Measurements from ENCODE around the gene F7. TPM values are rescaled to one million over a fixed set of nuclear protein-coding genes. Genes with fewer than 3 reads are reported as not detected.

F7 gene
- total and polyA plus RNA-seq, 9 of the 15 experiments (the other 6 are each of a cell fraction or from before 2014, with no cell fraction given): not detected

GRCh38 chr13:113137691-113138298, 32.2 kb downstream of the F7 start (continued):
- TF ChIP-seq REST (IDR thresholded peaks at IDR 0.05; ENCODE audit: borderline replicate concordance) (no peak), REST (CRISPR knock-in tag; IDR thresholded peaks at IDR 0.05; ENCODE audit: low read depth) (no peak), CLOCK (CRISPR knock-in tag; IDR thresholded peaks at IDR 0.05; ENCODE audit: borderline replicate concordance) (no peak), PHB (CRISPR knock-in tag; IDR thresholded peaks at IDR 0.05) (no peak), ZBTB12 (CRISPR knock-in tag; IDR thresholded peaks at IDR 0.05) (no peak), ZNF274 (IDR thresholded peaks at IDR 0.05; ENCODE audit: borderline replicate concordance, low read depth, low read length) (no peak), NR1H2 (CRISPR knock-in tag; IDR thresholded peaks at IDR 0.05) (no peak), TSHZ1 (CRISPR knock-in tag; IDR thresholded peaks at IDR 0.05) (no peak), IFI16 (CRISPR knock-in tag; IDR thresholded peaks at IDR 0.05) (no peak), CREM (IDR thresholded peaks at IDR 0.05; ENCODE audit: low read depth) (no peak)
